ENCODE data around the gene COMTD1. TPM values are rescaled to one million over a fixed set of nuclear protein-coding genes. Genes with fewer than 3 reads are reported as not detected.

COMTD1 gene
- total RNA-seq, 1 donor from 2014 or later = 41.5 TPM

GRCh38 chr10:75238182-75239095 is 2.7 kb upstream of the COMTD1 start:
- H3K4me3 ChIP-seq (ENCODE audit: low read depth, low read length) = no peak overlapping the region
- TF ChIP-seq CTCF (conservative IDR thresholded peaks at IDR 0.05; ENCODE audit: low read depth, low read length) = no peak

GRCh38 chr10:75236178-75236825 is 545 bp upstream of the COMTD1 start:
- no peak for TF ChIP-seq CTCF (conservative IDR thresholded peaks at IDR 0.05; ENCODE audit: low read depth, low read length)
- peak overlapping the region; percentile 79 for H3K4me3 ChIP-seq (ENCODE audit: low read depth, low read length)
- no peak for DNase-seq (ENCODE audit: low read depth)

More at GRCh38 chr10:75238182-75239095, 2.7 kb upstream of the COMTD1 start:
- no peak for DNase-seq (ENCODE audit: low read depth)

GRCh38 chr10:75234683-75235374 is 928 bp downstream of the COMTD1 start:
- DNase-seq (ENCODE audit: low read depth) = no peak
- peak overlapping the region; percentile 79 for H3K4me3 ChIP-seq (ENCODE audit: low read depth, low read length)
- no peak for TF ChIP-seq CTCF (conservative IDR thresholded peaks at IDR 0.05; ENCODE audit: low read depth, low read length)

GRCh38 chr10:75234017-75234682 is 1.6 kb downstream of the COMTD1 start:
- peak overlapping the region; percentile 79 for H3K4me3 ChIP-seq (ENCODE audit: low read depth, low read length)
- TF ChIP-seq CTCF (conservative IDR thresholded peaks at IDR 0.05; ENCODE audit: low read depth, low read length) = no peak
- DNase-seq (ENCODE audit: low read depth) = no peak

- peak overlapping the region; percentile 24 for H3K4me3 ChIP-seq (ENCODE audit: low read depth, low read length)
These were observed 2.2 kb downstream of the COMTD1 start for GRCh38 chr10:75233444-75234016.

More at GRCh38 chr10:75233444-75234016, 2.2 kb downstream of the COMTD1 start:
- no peak for DNase-seq (ENCODE audit: low read depth)
- TF ChIP-seq CTCF (conservative IDR thresholded peaks at IDR 0.05; ENCODE audit: low read depth, low read length) = no peak
